ENCODE results near the gene SNTG2.

The SNTG2 gene

DNA sequence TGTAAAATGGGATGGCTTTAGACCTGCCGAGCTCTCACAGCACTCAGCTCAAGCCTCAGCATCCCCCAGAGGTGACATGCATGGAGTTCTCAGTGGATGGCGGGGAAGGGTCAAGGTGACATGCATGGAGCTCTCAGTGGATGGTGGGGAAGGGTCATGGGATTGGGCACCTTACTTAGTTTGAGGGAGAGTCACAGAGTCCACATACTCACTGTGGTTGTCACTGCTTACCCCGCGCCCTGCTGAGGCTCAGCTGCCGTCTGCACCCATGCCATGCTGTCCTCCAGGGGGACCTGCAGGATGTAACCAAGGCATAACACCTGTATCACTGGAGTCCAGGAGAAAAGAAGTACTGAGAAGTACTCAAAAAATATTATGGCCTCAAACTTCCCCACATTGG lies 350.4 kb downstream of the SNTG2 start:
- Histone ChIP-seq H3K9ac (ENCODE audit: low read length) (no peak overlapping the region), H3K4me3 (ENCODE audit: low read length) (no peak overlapping the region), H3K27me3 (ENCODE audit: control insufficient read depth, insufficient read depth, low read length) (no peaks in the 10 kb centered on the region), H3K9me3 (ENCODE audit: control insufficient read depth, low read length) (no peaks in the 10 kb centered on the region), H3K36me3 (ENCODE audit: control insufficient read depth, insufficient read depth, low read length) (no peaks in the 10 kb centered on the region), H3K4me1 (ENCODE audit: control insufficient read depth, insufficient read depth, low read length) (no peaks in the 10 kb centered on the region)

DNA sequence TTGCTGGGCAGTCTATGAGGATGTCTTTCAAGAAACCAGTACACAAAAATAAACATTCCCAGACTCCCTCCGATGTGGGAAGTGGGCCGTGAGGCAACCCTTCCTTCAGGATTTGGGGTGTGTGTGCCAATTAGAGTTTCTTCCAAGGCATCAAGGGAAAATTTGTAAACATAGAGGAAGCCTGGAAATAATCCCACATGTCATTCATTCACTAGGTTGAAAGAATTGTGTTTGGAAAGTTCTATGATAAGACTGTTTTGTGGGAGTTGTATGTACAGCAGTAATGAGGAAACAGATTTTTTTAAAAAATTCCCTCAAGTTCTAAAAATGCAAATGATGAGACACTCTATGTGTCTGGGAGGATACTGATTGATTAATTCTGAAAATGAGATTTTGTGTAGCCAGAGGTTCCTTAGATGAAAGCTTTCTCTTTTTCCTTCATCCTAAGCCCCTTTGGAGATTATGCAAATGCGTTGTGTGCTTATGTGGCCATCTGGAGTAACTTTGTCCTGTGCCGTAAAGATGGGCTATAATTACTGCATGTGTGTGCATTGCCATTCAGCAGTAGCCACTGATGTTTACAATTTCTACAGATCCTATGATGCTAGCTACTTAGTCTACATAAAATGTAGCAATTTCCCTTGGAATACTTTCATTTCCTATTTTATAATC lies 354.8 kb downstream of the SNTG2 start:
- no peaks in the 10 kb centered on the region for H3K9me3 ChIP-seq (ENCODE audit: control insufficient read depth, low read length)
- H3K27me3 ChIP-seq (ENCODE audit: control insufficient read depth, insufficient read depth, low read length), result no peaks in the 10 kb centered on the region
- H3K9ac ChIP-seq (ENCODE audit: low read length), result no peak overlapping the region
- H3K4me1 ChIP-seq (ENCODE audit: control insufficient read depth, insufficient read depth, low read length), result no peaks in the 10 kb centered on the region
- no peak overlapping the region for H3K4me3 ChIP-seq (ENCODE audit: low read length)
- H3K36me3 ChIP-seq (ENCODE audit: control insufficient read depth, insufficient read depth, low read length), result no peaks in the 10 kb centered on the region

DNA sequence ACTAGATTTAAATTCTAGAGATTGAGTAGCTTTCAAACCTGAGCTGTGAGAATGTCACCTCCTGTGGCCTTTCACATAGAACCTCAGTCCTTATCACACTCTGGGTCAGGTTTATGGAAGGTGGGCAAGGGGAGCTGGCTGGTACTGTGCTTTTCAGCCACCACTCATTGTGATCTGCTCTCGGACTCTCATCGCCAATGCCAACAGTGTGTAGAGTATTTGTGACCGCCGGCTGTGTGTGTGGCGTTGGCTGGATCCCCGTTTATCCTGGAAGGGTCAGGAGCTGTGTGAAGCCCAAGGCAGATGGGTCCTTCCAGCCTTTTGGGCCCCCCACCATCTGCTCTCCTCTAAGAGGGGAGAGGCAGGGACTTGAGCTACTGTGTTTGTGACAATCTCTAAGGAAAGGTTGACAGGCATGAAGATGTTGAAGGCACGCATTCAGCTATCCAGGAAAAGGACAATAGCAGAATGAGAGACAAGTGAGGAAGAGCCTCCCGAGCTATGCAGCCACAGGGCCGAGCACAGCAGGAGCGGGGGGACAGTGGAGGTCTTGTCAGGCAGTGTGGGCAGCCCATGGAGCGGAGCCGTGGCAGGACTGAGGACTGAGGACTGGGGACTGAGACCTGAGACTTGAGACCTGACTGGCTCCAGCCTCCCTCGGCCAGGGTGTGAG lies 355.5 kb downstream of the SNTG2 start:
- Histone ChIP-seq H3K9me3 (ENCODE audit: control insufficient read depth, low read length) (no peaks in the 10 kb centered on the region), H3K4me1 (ENCODE audit: control insufficient read depth, insufficient read depth, low read length) (no peaks in the 10 kb centered on the region), H3K9ac (ENCODE audit: low read length) (no peak overlapping the region), H3K36me3 (ENCODE audit: control insufficient read depth, insufficient read depth, low read length) (no peaks in the 10 kb centered on the region), H3K4me3 (ENCODE audit: low read length) (no peak overlapping the region), H3K27me3 (ENCODE audit: control insufficient read depth, insufficient read depth, low read length) (no peaks in the 10 kb centered on the region)

DNA sequence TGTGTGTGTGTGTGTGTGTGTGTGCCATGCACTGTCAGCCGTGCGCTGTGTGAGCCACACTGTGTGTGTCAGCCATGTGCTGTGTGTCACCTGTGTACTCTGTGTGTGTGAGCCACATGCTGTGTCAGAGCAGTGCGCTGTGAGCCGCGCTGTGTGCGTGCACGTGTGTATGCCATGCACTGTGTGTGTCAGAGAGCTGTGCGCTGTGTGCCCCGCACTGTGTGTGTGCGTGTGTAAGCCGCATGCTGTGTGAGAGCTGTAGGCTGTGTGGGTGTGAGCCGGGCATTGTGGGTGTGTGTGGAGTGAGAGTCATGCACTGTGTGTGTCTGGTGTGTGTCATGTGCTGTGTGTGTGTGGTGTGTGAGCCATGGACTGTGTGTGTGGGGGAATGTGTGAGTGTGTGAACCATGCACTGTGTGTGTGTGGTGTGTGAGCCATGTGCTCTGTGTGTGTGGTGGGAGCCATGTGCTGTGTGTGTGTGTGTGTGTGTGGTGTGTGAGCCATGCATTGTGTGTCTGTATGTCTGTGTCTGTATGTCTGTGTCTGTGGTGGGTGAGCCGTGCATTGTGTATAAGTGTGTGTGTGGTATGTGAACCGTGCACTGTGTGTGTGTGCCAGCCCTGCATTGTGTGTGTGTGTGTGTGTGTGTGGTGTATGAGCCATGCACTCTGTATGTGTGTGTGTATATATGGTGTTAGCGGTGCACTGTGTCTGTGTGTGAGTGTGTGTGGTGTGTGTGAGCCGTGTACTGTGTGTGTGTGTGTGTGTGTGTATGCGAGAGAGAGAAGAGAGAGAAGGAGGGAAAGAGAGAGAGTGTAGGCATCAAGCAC lies 356.3 kb downstream of the SNTG2 start:
- Histone ChIP-seq H3K36me3 (ENCODE audit: control insufficient read depth, insufficient read depth, low read length) (no peaks in the 10 kb centered on the region), H3K4me1 (ENCODE audit: control insufficient read depth, insufficient read depth, low read length) (no peaks in the 10 kb centered on the region), H3K9ac (ENCODE audit: low read length) (no peak overlapping the region), H3K9me3 (ENCODE audit: control insufficient read depth, low read length) (no peaks in the 10 kb centered on the region), H3K4me3 (ENCODE audit: low read length) (no peak overlapping the region), H3K27me3 (ENCODE audit: control insufficient read depth, insufficient read depth, low read length) (no peaks in the 10 kb centered on the region)

DNA sequence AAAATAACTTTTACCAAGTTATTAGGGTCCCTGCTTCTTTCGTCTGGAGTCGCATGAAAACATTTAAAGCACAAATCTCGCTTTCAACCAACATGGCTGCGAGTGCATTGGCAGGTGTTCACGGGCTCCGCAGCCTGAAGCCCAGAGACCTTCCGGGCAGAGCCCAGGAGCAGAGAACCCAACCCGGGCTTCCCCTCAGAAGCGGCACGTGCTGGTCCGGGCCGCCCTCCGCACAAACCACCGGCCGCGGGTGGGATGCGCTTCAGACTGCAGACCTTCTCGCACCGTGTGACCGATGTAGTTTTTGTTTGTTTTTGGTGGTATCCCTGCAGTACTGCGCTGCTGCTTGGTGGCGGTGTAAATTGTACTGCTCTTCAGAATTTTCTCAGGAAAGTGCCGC lies 357.0 kb downstream of the SNTG2 start:
- Histone ChIP-seq H3K36me3 (ENCODE audit: control insufficient read depth, insufficient read depth, low read length) (no peaks in the 10 kb centered on the region), H3K27me3 (ENCODE audit: control insufficient read depth, insufficient read depth, low read length) (no peaks in the 10 kb centered on the region), H3K4me3 (ENCODE audit: low read length) (no peak overlapping the region), H3K4me1 (ENCODE audit: control insufficient read depth, insufficient read depth, low read length) (no peaks in the 10 kb centered on the region), H3K9me3 (ENCODE audit: control insufficient read depth, low read length) (no peaks in the 10 kb centered on the region), H3K9ac (ENCODE audit: low read length) (no peak overlapping the region)

DNA sequence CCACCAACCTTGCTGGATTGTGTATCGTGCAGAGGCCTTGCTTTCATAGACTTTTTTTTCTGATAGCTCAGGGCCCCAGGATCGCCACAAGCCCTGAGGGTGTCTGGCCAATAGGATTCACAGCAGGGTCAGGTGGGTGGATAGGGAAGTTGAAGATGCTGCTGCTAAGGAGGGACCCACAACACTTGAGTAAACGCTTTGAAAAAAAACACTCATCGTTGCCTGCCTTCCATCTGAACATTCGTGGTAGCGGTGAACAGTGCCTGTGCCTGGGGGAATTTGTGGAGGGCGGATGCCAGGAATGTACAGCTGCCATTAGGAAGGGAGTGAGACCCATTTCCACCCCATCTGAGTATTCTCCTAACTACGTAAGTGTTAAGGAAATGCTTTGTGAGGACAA lies 358.0 kb downstream of the SNTG2 start:
- Histone ChIP-seq H3K9ac (ENCODE audit: low read length) (no peak overlapping the region), H3K36me3 (ENCODE audit: control insufficient read depth, insufficient read depth, low read length) (no peaks in the 10 kb centered on the region), H3K27me3 (ENCODE audit: control insufficient read depth, insufficient read depth, low read length) (no peaks in the 10 kb centered on the region), H3K4me3 (ENCODE audit: low read length) (no peak overlapping the region), H3K4me1 (ENCODE audit: control insufficient read depth, insufficient read depth, low read length) (no peaks in the 10 kb centered on the region), H3K9me3 (ENCODE audit: control insufficient read depth, low read length) (no peaks in the 10 kb centered on the region)

DNA sequence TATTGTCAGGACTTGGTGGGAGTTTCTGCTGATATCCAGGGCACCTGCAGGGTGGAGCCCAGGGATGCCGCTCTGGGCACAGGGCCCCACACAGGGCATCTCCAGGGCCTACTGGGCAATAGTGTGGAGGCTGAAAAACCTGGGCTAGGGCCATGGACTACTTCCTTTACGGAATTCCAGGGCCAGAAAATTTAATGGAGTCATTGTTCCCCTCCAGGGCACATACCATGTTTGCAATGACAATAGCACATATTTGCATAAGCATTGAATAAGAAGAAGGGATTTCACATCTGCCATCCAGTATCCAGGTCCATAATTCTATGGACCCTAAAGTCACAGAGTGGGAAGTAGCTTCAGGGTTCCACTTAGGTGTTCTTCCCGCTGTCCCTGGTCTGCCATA lies 358.9 kb downstream of the SNTG2 start:
- Histone ChIP-seq H3K36me3 (ENCODE audit: control insufficient read depth, insufficient read depth, low read length) (no peaks in the 10 kb centered on the region), H3K4me1 (ENCODE audit: control insufficient read depth, insufficient read depth, low read length) (no peaks in the 10 kb centered on the region), H3K9ac (ENCODE audit: low read length) (no peak overlapping the region), H3K27me3 (ENCODE audit: control insufficient read depth, insufficient read depth, low read length) (no peaks in the 10 kb centered on the region), H3K9me3 (ENCODE audit: control insufficient read depth, low read length) (no peaks in the 10 kb centered on the region), H3K4me3 (ENCODE audit: low read length) (no peak overlapping the region)

DNA sequence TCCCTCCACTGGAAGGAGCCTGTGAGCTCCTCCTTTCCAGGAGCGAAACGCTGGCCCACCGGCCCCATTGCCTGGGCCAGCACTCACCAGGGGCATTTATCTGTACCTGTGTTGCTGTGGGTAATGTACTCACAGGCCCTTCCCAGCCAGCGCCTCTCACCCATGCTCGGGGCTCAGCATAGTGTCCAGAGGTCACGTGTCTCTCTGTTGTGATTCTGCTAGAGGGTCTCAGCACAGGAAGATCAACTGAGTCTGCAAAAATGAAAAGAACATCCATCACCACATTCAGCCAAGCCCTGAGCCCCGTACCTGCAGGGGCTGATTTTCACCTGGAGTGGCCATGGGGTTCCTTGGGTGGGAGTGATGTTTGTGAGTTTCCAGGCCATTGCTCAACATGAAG lies 359.6 kb downstream of the SNTG2 start:
- no peak overlapping the region for H3K9ac ChIP-seq (ENCODE audit: low read length)
- no peaks in the 10 kb centered on the region for H3K27me3 ChIP-seq (ENCODE audit: control insufficient read depth, insufficient read depth, low read length)
- no peaks in the 10 kb centered on the region for H3K36me3 ChIP-seq (ENCODE audit: control insufficient read depth, insufficient read depth, low read length)
- H3K4me1 ChIP-seq (ENCODE audit: control insufficient read depth, insufficient read depth, low read length), result no peaks in the 10 kb centered on the region
- H3K4me3 ChIP-seq (ENCODE audit: low read length), result no peak overlapping the region
- H3K9me3 ChIP-seq (ENCODE audit: control insufficient read depth, low read length), result no peaks in the 10 kb centered on the region

DNA sequence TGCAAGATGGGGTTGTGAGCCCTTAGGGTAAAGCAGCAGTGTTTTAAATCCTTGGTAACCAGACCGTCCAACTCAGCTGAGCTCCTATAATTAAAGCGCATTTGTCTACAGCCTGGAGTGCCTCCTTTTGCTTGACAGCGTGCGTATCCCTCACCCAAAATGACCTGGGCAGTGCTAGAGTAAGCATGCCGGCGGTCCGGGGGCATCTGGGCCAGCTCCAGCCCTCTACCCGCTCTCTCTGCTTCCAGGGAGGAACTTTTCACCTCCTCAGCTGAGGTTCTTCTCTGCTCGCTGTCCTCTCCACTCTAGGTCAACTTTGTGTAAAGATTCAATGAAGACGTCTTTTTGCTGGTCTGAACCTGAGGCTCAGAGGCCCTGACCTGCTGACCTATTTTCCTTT lies 360.2 kb downstream of the SNTG2 start:
- no peaks in the 10 kb centered on the region for H3K4me1 ChIP-seq (ENCODE audit: control insufficient read depth, insufficient read depth, low read length)
- H3K27me3 ChIP-seq (ENCODE audit: control insufficient read depth, insufficient read depth, low read length), result no peaks in the 10 kb centered on the region
- no peak overlapping the region for H3K9ac ChIP-seq (ENCODE audit: low read length)
- H3K4me3 ChIP-seq (ENCODE audit: low read length), result no peak overlapping the region
- H3K9me3 ChIP-seq (ENCODE audit: control insufficient read depth, low read length), result no peaks in the 10 kb centered on the region
- no peaks in the 10 kb centered on the region for H3K36me3 ChIP-seq (ENCODE audit: control insufficient read depth, insufficient read depth, low read length)

DNA sequence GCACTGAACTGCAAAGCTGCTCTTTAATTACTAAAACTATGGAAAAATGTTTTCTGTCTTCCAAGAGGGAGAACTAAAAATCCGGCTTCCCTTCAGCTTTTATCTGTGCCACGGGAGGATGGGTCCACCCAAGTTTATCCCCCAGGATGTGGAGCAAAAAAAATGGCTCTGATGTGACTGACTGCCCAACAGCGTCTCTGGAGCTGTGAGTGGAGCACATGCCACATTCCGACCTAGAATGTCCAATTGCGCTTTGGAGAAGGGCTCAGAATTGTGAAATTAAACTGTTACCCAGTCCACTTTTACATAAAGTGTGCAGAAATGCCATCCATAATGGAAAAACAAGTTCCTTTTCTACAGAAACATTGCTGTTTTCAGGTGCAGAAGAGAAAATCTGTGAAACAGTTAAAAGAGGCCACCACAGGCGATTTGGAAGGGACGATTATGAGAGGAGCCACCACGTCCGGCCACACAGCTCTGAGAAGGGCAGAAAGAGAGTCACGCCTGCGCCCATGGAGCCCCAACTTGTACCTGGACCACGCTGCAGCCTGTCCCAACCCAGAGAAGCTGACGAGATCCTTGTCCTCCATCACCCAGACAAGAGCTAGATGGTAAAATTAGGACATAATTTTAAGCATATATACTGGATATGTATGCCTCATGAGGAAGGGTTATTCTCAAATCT lies 362.7 kb downstream of the SNTG2 start:
- Histone ChIP-seq H3K36me3 (ENCODE audit: control insufficient read depth, insufficient read depth, low read length) (no peaks in the 10 kb centered on the region), H3K27me3 (ENCODE audit: control insufficient read depth, insufficient read depth, low read length) (no peaks in the 10 kb centered on the region), H3K4me1 (ENCODE audit: control insufficient read depth, insufficient read depth, low read length) (no peaks in the 10 kb centered on the region), H3K9ac (ENCODE audit: low read length) (no peak overlapping the region), H3K4me3 (ENCODE audit: low read length) (no peak overlapping the region), H3K9me3 (ENCODE audit: control insufficient read depth, low read length) (no peaks in the 10 kb centered on the region)

DNA sequence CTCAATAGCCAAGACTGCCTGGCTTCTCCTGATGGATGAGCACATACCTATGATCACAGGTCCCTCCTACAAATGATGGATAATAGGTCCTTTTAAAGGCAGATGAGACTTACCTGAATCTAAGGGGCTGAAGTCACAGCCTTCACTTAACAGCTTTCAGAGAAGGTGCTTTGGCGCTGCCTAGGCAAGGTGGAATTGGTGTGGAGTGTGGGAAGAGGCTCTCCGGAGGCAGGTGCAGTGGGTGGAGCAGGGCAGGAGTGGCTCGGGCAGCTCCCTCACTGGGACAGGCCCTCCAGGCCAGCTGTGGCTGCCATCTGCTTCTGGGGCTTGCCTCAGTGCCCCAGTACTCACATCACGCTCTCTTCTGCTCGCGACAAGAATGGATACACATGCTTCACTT lies 363.6 kb downstream of the SNTG2 start:
- Histone ChIP-seq H3K9ac (ENCODE audit: low read length) (no peak overlapping the region), H3K4me3 (ENCODE audit: low read length) (no peak overlapping the region), H3K9me3 (ENCODE audit: control insufficient read depth, low read length) (no peaks in the 10 kb centered on the region), H3K27me3 (ENCODE audit: control insufficient read depth, insufficient read depth, low read length) (no peaks in the 10 kb centered on the region), H3K36me3 (ENCODE audit: control insufficient read depth, insufficient read depth, low read length) (no peaks in the 10 kb centered on the region), H3K4me1 (ENCODE audit: control insufficient read depth, insufficient read depth, low read length) (no peaks in the 10 kb centered on the region)

All from mucosa of stomach (tissue), 1 donor.